Activated CD4-positive, alpha-beta T cell treated with anti-CD3 and anti-CD28 coated beads for 4 hours (primary cell): Measurements from ENCODE around the gene ANXA7.
"Not testable (repeated sequence)": the region's sequence is repeated elsewhere in the genome, so short reads cannot be mapped to it uniquely, and the experiment has no call there.

Experiments used
- DNase-seq, 2 donors: peaks; one replicate each; pipeline ENCODE4 v3.0.0-alpha.2; 2020

The ANXA7 gene

GRCh38 chr10:73338801-73339368 is 75.0 kb downstream of the ANXA7 start:
- no peak for DNase-seq

- no peak for DNase-seq
Measured at GRCh38 chr10:73333202-73333601, 80.7 kb downstream of the ANXA7 start.

GRCh38 chr10:73332379-73332778 is 81.5 kb downstream of the ANXA7 start:
- no peak for DNase-seq

- not testable (repeated sequence) for DNase-seq
Measured at GRCh38 chr10:73328523-73328922, 85.3 kb downstream of the ANXA7 start.

GRCh38 chr10:73325290-73325689 is 88.6 kb downstream of the ANXA7 start:
- not testable (repeated sequence) for DNase-seq
